DND-41 (cell line): ENCODE measurements around the gene DPY19L2.
"Not testable (repeated sequence)": the region's sequence is repeated elsewhere in the genome, so short reads cannot be mapped to it uniquely, and the experiment has no call there.

Experiments
- CTCF ChIP-seq: IDR thresholded peaks from 2 replicates; pipeline ENCODE4 v1.5.1; 2012; ENCODE audit warnings: borderline replicate concordance, low read length, moderate library complexity, mild to moderate bottlenecking; ENCODE audit not compliant: poor library complexity, severe bottlenecking; ENCODE audit errors: extremely low read depth
- EZH2 ChIP-seq: IDR thresholded peaks from 3 replicates; pipeline ENCODE4 v1.6.1; 2012; ENCODE audit warnings: borderline replicate concordance, low read depth, mild to moderate bottlenecking, moderate library complexity, low read length, inconsistent platforms; ENCODE audit not compliant: severe bottlenecking

DNA sequence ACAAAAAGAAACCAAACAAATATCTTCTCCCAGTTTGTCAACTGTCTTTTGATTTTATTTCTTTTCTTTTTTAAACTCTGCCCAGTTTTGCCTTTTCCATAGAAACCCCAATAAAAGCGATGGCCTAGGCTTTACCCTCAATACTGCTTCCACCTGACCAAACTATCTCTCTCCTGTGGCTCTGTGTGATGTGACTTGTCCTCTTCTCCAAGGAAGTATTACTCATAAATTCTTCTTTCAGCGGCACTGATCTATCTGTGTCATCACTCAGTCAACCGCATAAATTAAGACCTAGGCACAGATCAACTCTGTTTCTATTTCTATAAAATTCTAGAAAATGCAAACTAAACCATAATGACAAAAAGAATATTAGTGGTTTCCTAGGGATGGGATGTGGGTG is 9.8 kb downstream of the DPY19L2 start:
- not testable (repeated sequence) for TF ChIP-seq CTCF, EZH2
